Natural killer cell (primary cell): ENCODE results near the gene WDR47. TPM values are rescaled to one million over a fixed set of nuclear protein-coding genes. Genes with fewer than 3 reads are reported as not detected.

Experiments used
- ATAC-seq, 3 donors: fragments of 150-1000 bp in 2 of 3; fragments of 200-7000 bp in 1 of 3; cut with Tn5 transposase; 1 replicate in 1 of 3; 2 replicates in 2 of 3; pipeline ENCODE4 v1.10.0; 2021; ENCODE audit warnings: mild to moderate bottlenecking in 2 of 3, moderate library complexity in 2 of 3
- DNase-seq, 2 donors: peaks; one replicate each; pipeline versions ENCODE4 v3.0.0 to v3.0.0-alpha.2; 2013 to 2021; ENCODE audit warnings: mixed read lengths in 1 of 2
- H3K27ac ChIP-seq: one replicate; pipeline ENCODE4 v1.5.1; 2013; ENCODE audit warnings: mild to moderate bottlenecking, low read length
- H3K27me3 ChIP-seq: one replicate; pipeline ENCODE4 v1.6.1; 2013; ENCODE audit warnings: low read length; ENCODE audit not compliant: control insufficient read depth, insufficient read depth
- H3K36me3 ChIP-seq: one replicate; pipeline ENCODE4 v1.6.1; 2013; ENCODE audit warnings: low read length; ENCODE audit not compliant: control insufficient read depth, insufficient read depth
- H3K4me1 ChIP-seq: one replicate; pipeline ENCODE4 v1.6.1; 2013; ENCODE audit warnings: low read length; ENCODE audit not compliant: control insufficient read depth, insufficient read depth
- H3K4me3 ChIP-seq: one replicate; pipeline ENCODE4 v1.5.1; 2013; ENCODE audit warnings: low read length
- H3K9me3 ChIP-seq: one replicate; pipeline ENCODE4 v1.6.1; 2013; ENCODE audit warnings: low read length; ENCODE audit not compliant: control insufficient read depth, insufficient read depth
- H3K27ac Mint-ChIP-seq, 2 donors: one replicate each; pipeline ENCODE4 v1.8.0; 2022; ENCODE audit warnings: mild to moderate bottlenecking in 2 of 2, mixed read lengths in 2 of 2, moderate library complexity in 1 of 2
- H3K27me3 Mint-ChIP-seq, 2 donors: one replicate each; pipeline ENCODE4 v1.8.0; 2022; ENCODE audit warnings: low read depth in 2 of 2, mixed read lengths in 2 of 2
- H3K36me3 Mint-ChIP-seq: one replicate; pipeline ENCODE4 v1.8.0; 2022; ENCODE audit warnings: mixed read lengths
- H3K4me1 Mint-ChIP-seq, 2 donors: one replicate each; pipeline ENCODE4 v1.8.0; 2022; ENCODE audit warnings: mixed read lengths in 2 of 2
- H3K4me3 Mint-ChIP-seq: one replicate; pipeline ENCODE4 v1.8.0; 2022; ENCODE audit warnings: mild to moderate bottlenecking, moderate library complexity, mixed read lengths
- H3K9me3 Mint-ChIP-seq, 2 donors: one replicate each; pipeline ENCODE4 v1.8.0; 2022; ENCODE audit warnings: mixed read lengths in 2 of 2
- CTCF ChIP-seq: fragments of 200-600 bp; IDR thresholded peaks from one replicate; pipeline ENCODE4 v1.8.0; 2022; ENCODE audit warnings: antibody characterized with exemption
- WGBS: methylation state at CpG from one replicate; pipeline ENCODE4 v1.1.7; 2013; ENCODE audit warnings: missing lambda C conversion rate; ENCODE audit not compliant: insufficient coverage; 5-methylcytosine and 5-hydroxymethylcytosine counted together
- intact Hi-C: fragments of 100-400 bp; cut with micrococcal nuclease; formaldehyde crosslinking; loops from one replicate; pipeline ENCODE4 v1.14.2; 2022
- total RNA-seq, 4 donors: library from RNA; stranded (reverse); fragments of 120-200 nt in 1 of 4; gene quantifications; one replicate each; pipeline versions ENCODE4 v1.2.3 to v1.2.4, GENCODE V29; 2013 to 2022

Gene WDR47
- total RNA-seq, 3 donors from 2014 or later (not counting 1 experiment from before 2014, with no cell fraction given) = 15.7 to 21.3 (median 17.2) TPM

- Histone ChIP-seq H3K27ac (no peak overlapping the region), H3K9me3 (peaks cover 4% of the 10 kb centered on the region), H3K27me3 (no peaks in the 10 kb centered on the region), H3K36me3 (no peaks in the 10 kb centered on the region), H3K4me3 (no peak overlapping the region), H3K4me1 (peaks cover 21% of the 10 kb centered on the region)
- no peak overlapping the region for H3K4me3 Mint-ChIP-seq
- intact Hi-C loops = no loop called here
- peaks cover 39 to 41% of the 10 kb centered on the region in 2 donors for H3K4me1 Mint-ChIP-seq
- no peak for ATAC-seq
- 77% methylated on average over 3 of the region's 6 CpGs for WGBS
- no peaks in the 10 kb centered on the region for H3K9me3 Mint-ChIP-seq
- H3K27me3 Mint-ChIP-seq = peaks cover 5 to 8% of the 10 kb centered on the region in 2 donors
- no peak overlapping the region for H3K27ac Mint-ChIP-seq
- no peak for DNase-seq
- no peak for TF ChIP-seq CTCF
- peaks cover 11% of the 10 kb centered on the region for H3K36me3 Mint-ChIP-seq
Measured at GRCh38 chr1:108953452-108953851, 88.5 kb downstream of the WDR47 start.

GRCh38 chr1:108951242-108951641 lies 90.7 kb downstream of the WDR47 start:
- Mint-ChIP-seq H3K27me3 (peaks cover 0 to 3% of the 10 kb centered on the region in 2 donors), H3K4me3 (no peak overlapping the region), H3K4me1 (peaks cover 29 to 30% of the 10 kb centered on the region in 2 donors), H3K36me3 (peaks cover 11% of the 10 kb centered on the region), H3K27ac (no peak overlapping the region), H3K9me3 (no peaks in the 10 kb centered on the region)
- Histone ChIP-seq H3K4me1 (peaks cover 7% of the 10 kb centered on the region), H3K36me3 (peaks cover 9% of the 10 kb centered on the region), H3K27me3 (no peaks in the 10 kb centered on the region), H3K9me3 (peaks cover 3% of the 10 kb centered on the region), H3K27ac (no peak overlapping the region), H3K4me3 (no peak overlapping the region)
- ATAC-seq (no peak), DNase-seq (no peak)
- 100% methylated on average over 3 of the region's 3 CpGs for WGBS
- intact Hi-C loops = no loop called here
- no peak for TF ChIP-seq CTCF

GRCh38 chr1:108949044-108949443 lies 92.9 kb downstream of the WDR47 start:
- Mint-ChIP-seq H3K9me3 (no peaks in the 10 kb centered on the region), H3K4me3 (no peak overlapping the region), H3K27ac (no peak overlapping the region), H3K36me3 (peaks cover 15% of the 10 kb centered on the region), H3K4me1 (peaks cover 18% of the 10 kb centered on the region in 2 donors), H3K27me3 (no peaks in the 10 kb centered on the region)
- H3K27ac ChIP-seq = no peak overlapping the region
- intact Hi-C loops = no loop called here
- H3K4me1 ChIP-seq = no peaks in the 10 kb centered on the region
- no peaks in the 10 kb centered on the region for H3K9me3 ChIP-seq
- DNase-seq (no peak), ATAC-seq (no peak)
- H3K36me3 ChIP-seq = peaks cover 16% of the 10 kb centered on the region
- no peak overlapping the region for H3K4me3 ChIP-seq
- no peaks in the 10 kb centered on the region for H3K27me3 ChIP-seq
- 100% methylated on average over 2 of the region's 4 CpGs for WGBS
- no peak for TF ChIP-seq CTCF

- Mint-ChIP-seq H3K4me3 (no peak overlapping the region), H3K27ac (no peak overlapping the region), H3K36me3 (peaks cover 14% of the 10 kb centered on the region), H3K4me1 (peaks cover 8 to 13% of the 10 kb centered on the region in 2 donors), H3K9me3 (no peaks in the 10 kb centered on the region), H3K27me3 (no peaks in the 10 kb centered on the region)
- H3K4me3 ChIP-seq = no peak overlapping the region
- intact Hi-C loops = no loop called here
- no peak overlapping the region for H3K27ac ChIP-seq
- H3K36me3 ChIP-seq = peaks cover 16% of the 10 kb centered on the region
- DNase-seq = no peak
- no peak for ATAC-seq
- no peaks in the 10 kb centered on the region for H3K9me3 ChIP-seq
- no peaks in the 10 kb centered on the region for H3K27me3 ChIP-seq
- WGBS = 43% methylated on average over 6 of the region's 6 CpGs
- H3K4me1 ChIP-seq = no peaks in the 10 kb centered on the region
- no peak for TF ChIP-seq CTCF
Measured at GRCh38 chr1:108947871-108948525, 93.9 kb downstream of the WDR47 start.
